Heart left ventricle (tissue), 13 donors: ENCODE results near the gene KCNK15.

ENCODE experiments used
- POLR2A ChIP-seq, 2 donors: fragments of 450-650 bp; IDR thresholded peaks; one replicate each; pipeline ENCODE4 v1.6.1; 2017; ENCODE audit warnings: antibody characterized with exemption in 2 of 2, mild to moderate bottlenecking in 2 of 2, moderate library complexity in 2 of 2
- TF ChIP-seq, protein P1 (sequence below), 12 donors: fragments of 200-600 bp; sonication (generic) in 4 of 12; IDR thresholded peaks; one replicate each; pipeline versions ENCODE4 v1.5.0 to v1.8.0; 2018 to 2022; ENCODE audit warnings: antibody characterized with exemption in 12 of 12, mild to moderate bottlenecking in 5 of 12
- donor health status: ischemic (EF 13 %, LVEDD 7.1; RV severe dilation, severe dysfunction).
- donor health status: DM: no; HTN: yes; CAD: no.
- donor health status: DM: no; HTN: no; CAD: no.
- donor health status: ischemic (EF 25% LVEDD 6.9; RV normal size, moderate dysfunction).
- donor health status: ischemic (EF 25% LVEDD 5.7; RV mildly dilated, moderate dysfunction).
- donor health status: ischemic (EF 35%, LVEDD 5.7; RV mildly dilated, moderate dysfunction).
- donor health status: nonischemic (EF 11% LVEDD 7.7; RV severe dilation, severe dysfunction).
- donor health status: DM: yes; HTN: yes; CAD: no.
- donor health status: PGD.
- donor health status: ischemic (EF 29% LVEDD 5.4; RV normal size, mild dysfunction).
- donor health status: nonischemic (EF 23%, LVEDD 6.1; RV moderate dilation, normal function).

DNA sequence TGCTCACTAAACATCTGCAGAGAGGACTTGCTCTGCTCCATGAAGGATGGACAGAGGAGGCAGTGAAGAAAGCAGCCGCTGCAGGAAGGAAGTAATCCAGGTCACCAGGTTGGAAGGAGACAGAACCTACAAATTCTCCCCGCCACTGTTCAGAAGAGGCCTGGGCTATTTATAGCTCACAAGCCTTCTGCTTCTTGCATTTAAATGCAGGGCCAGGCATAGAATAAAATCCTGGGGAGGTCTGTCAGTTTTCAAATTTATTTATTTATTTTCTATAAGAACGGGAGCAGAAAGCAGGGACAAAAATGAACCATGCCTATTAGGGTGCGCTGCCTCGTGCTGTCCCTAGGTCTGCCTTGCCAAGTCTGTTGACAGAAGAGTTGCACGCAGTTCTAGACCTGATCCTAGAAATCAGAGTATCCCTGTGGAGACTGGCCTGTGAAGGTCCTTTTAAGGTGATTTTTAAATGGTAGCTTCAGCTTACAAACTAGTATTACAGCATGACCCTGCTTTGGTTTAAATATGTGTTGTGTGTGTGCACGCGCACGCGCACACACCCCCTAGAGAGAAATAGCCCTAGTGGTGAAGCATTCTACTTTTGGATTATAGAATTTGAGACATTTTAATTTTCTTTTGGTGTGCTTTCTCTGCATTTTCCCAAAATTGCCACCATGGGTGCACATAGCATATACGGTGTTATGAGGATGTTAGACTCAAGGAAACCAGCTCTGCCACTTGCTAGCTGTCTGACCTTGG lies 45.2 kb downstream of the KCNK15 start:
- TF ChIP-seq, protein P1, sequence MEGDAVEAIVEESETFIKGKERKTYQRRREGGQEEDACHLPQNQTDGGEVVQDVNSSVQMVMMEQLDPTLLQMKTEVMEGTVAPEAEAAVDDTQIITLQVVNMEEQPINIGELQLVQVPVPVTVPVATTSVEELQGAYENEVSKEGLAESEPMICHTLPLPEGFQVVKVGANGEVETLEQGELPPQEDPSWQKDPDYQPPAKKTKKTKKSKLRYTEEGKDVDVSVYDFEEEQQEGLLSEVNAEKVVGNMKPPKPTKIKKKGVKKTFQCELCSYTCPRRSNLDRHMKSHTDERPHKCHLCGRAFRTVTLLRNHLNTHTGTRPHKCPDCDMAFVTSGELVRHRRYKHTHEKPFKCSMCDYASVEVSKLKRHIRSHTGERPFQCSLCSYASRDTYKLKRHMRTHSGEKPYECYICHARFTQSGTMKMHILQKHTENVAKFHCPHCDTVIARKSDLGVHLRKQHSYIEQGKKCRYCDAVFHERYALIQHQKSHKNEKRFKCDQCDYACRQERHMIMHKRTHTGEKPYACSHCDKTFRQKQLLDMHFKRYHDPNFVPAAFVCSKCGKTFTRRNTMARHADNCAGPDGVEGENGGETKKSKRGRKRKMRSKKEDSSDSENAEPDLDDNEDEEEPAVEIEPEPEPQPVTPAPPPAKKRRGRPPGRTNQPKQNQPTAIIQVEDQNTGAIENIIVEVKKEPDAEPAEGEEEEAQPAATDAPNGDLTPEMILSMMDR (IDR thresholded peaks at IDR 0.05), result no peak
- TF ChIP-seq POLR2A (IDR thresholded peaks at IDR 0.05), result no peak
